ENCODE results near the gene GTSE1.

The GTSE1 gene

DNA sequence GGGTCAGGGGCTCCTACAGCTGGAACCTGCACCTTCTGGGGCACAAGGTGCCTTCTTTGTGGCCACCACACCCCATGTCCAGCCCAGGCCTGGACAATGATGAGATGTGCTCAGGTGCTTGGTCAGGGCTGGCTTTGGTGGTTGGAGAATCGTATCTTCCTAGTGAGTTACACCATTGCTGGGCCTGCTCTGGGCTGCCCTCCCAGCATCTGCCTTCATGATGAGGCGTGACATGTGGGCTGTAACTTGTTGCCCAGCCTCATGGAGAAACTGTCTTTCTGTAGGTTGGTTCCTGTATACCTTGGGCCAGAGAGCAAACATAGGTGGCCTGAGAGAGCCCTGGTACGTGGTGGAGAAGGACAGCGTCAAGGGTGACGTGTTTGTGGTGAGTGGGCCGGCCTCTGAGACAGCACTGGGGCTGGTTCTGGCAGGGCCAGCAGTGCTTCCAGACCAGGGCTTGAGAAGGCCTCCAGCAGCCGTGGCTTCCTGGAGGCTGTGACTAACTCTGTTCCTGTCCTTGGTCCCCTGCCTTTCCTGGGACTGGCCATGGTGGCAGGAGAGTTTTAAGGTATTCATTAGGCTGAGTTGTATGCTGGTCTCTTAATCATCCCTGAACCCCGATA, 56.9 kb downstream of the GTSE1 start:
- Histone ChIP-seq H3K27me3 (ENCODE audit: control insufficient read depth, insufficient read depth, low read length) (no peaks in the 10 kb centered on the region), H3K4me3 (ENCODE audit: low read depth, low read length) (no peak overlapping the region), H3K4me2 (ENCODE audit: low read length) (no peak overlapping the region), H3K27ac (no peak overlapping the region), H3K36me3 (ENCODE audit: control insufficient read depth, insufficient read depth, low read length) (no peaks in the 10 kb centered on the region), H3K9ac (no peak overlapping the region), H2AFZ (no peak overlapping the region), H3K4me1 (no peaks in the 10 kb centered on the region), H3K79me2 (no peaks in the 10 kb centered on the region), H3K9me3 (ENCODE audit: control insufficient read depth, low read length) (no peaks in the 10 kb centered on the region)
- TF ChIP-seq, protein P1, sequence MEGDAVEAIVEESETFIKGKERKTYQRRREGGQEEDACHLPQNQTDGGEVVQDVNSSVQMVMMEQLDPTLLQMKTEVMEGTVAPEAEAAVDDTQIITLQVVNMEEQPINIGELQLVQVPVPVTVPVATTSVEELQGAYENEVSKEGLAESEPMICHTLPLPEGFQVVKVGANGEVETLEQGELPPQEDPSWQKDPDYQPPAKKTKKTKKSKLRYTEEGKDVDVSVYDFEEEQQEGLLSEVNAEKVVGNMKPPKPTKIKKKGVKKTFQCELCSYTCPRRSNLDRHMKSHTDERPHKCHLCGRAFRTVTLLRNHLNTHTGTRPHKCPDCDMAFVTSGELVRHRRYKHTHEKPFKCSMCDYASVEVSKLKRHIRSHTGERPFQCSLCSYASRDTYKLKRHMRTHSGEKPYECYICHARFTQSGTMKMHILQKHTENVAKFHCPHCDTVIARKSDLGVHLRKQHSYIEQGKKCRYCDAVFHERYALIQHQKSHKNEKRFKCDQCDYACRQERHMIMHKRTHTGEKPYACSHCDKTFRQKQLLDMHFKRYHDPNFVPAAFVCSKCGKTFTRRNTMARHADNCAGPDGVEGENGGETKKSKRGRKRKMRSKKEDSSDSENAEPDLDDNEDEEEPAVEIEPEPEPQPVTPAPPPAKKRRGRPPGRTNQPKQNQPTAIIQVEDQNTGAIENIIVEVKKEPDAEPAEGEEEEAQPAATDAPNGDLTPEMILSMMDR (IDR thresholded peaks at IDR 0.05): no peak

DNA sequence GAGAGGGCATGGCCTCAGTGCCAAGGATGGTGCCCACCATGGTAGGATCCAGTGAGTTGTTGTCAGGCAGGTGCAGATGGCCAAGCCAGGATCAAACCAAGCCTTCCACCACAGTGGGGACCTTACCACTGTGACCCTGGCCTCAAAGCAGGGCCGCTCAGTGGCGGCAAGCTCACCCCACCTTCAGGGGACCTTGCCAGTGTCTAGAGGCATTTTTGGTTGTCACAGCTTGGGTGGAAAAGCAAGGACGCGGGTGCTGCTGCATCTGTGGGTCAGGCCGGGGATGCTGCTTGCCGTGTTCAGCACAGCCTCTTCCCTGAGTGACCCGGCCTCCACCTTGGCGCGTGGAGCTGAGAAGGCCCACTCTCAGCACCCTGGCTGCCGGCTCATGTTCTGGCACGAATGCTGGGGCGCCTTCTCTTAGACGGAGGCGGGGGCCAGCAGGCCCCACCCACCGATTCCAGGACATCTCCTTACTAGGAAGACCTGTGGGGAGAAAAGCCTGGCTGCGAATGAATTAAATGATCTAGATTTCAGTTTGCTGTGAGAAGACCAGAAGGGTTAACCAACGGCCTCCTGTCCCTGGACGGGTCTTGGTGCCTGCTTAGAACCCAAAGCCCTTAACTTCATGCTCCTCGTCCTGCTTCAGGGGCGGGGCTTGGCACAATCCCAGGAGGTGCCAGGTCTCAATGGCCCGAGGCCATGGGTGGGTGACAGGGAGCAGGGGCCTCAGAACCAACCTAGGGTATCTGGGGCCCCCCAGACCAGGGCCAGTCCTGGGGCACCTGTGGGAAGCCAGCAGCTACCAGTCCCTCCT, 57.7 kb downstream of the GTSE1 start:
- Histone ChIP-seq H3K27ac (no peak overlapping the region), H3K4me2 (ENCODE audit: low read length) (no peak overlapping the region), H3K4me3 (ENCODE audit: low read depth, low read length) (no peak overlapping the region), H3K36me3 (ENCODE audit: control insufficient read depth, insufficient read depth, low read length) (no peaks in the 10 kb centered on the region), H2AFZ (no peak overlapping the region), H3K79me2 (no peaks in the 10 kb centered on the region), H3K9me3 (ENCODE audit: control insufficient read depth, low read length) (no peaks in the 10 kb centered on the region), H3K27me3 (ENCODE audit: control insufficient read depth, insufficient read depth, low read length) (no peaks in the 10 kb centered on the region), H3K4me1 (no peaks in the 10 kb centered on the region), H3K9ac (no peak overlapping the region)
- TF ChIP-seq, protein P1 (IDR thresholded peaks at IDR 0.05): no peak

DNA sequence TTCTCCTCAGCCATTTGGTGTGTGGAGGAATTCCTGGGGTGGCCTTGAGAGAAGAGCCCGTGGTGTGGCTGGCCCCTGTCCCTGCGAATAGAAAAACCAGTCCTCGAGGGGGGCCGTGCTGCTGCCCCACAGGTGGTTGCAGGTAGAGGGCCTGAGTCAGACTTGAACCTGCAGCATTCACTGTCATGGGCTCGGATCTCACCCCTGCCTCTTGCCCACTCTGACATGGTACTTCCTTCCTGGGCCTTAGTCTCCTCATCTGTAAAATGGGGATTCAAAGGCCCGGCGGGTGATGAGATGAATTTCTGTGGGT, 58.3 kb downstream of the GTSE1 start:
- H3K36me3 ChIP-seq (ENCODE audit: control insufficient read depth, insufficient read depth, low read length): no peaks in the 10 kb centered on the region

DNA sequence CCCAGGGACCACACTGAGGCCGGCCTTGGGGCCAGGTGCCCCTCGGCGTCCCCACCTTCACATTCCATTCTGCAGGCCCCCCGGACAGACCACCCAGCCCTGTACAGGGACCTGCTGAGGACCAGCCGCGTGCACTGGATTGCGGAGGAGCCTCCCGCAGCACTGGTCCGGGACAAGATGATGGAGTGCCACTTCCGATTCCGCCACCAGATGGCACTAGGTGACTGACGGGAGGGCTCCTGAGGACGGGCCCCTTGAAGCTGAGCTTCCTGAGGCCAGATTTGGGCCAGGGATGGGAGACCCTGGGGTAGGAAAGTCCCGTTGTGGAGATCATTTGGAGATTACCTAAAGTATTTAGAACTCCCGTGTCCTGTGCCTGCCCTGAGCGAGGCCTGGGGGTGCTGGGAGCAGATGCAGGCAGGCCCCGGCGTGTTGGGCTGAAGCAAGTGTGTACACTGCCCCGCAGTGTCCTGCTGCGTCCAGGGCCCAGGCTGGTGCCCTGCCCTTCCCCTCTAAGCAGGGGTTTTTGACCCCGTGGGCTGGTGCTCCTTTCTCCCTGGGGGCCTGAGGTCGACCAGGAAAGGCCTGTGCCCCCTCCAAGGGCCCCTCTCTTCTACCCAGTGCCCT, 58.8 kb downstream of the GTSE1 start:
- Histone ChIP-seq H3K4me2 (ENCODE audit: low read length) (no peak overlapping the region), H3K27me3 (ENCODE audit: control insufficient read depth, insufficient read depth, low read length) (no peaks in the 10 kb centered on the region), H3K4me1 (no peaks in the 10 kb centered on the region), H3K9ac (no peak overlapping the region), H2AFZ (no peak overlapping the region), H3K27ac (no peak overlapping the region), H3K4me3 (ENCODE audit: low read depth, low read length) (no peak overlapping the region), H3K9me3 (ENCODE audit: control insufficient read depth, low read length) (no peaks in the 10 kb centered on the region), H3K36me3 (ENCODE audit: control insufficient read depth, insufficient read depth, low read length) (no peaks in the 10 kb centered on the region), H3K79me2 (no peaks in the 10 kb centered on the region)
- TF ChIP-seq, protein P1 (IDR thresholded peaks at IDR 0.05): peak; percentile 53

More for the DNA sequence above, 58.3 kb downstream of the GTSE1 start:
- Histone ChIP-seq H3K9me3 (ENCODE audit: control insufficient read depth, low read length) (no peaks in the 10 kb centered on the region), H3K9ac (no peak overlapping the region), H3K27me3 (ENCODE audit: control insufficient read depth, insufficient read depth, low read length) (no peaks in the 10 kb centered on the region), H3K4me2 (ENCODE audit: low read length) (no peak overlapping the region), H3K27ac (no peak overlapping the region), H3K4me3 (ENCODE audit: low read depth, low read length) (no peak overlapping the region), H2AFZ (no peak overlapping the region), H3K79me2 (no peaks in the 10 kb centered on the region), H3K4me1 (no peaks in the 10 kb centered on the region)
- TF ChIP-seq, protein P1 (IDR thresholded peaks at IDR 0.05): no peak

Data from parathyroid adenoma (tissue), 2 donors.